Measurements from ENCODE around the gene NCK2. TPM values are rescaled to one million over a fixed set of nuclear protein-coding genes. Genes with fewer than 3 reads are reported as not detected.

The NCK2 gene
- total RNA-seq, 4 donors from 2014 or later, result 32.6 to 43.7 (median 38.7) TPM

- DNase-seq (ENCODE audit: low spot score) (no peak), ATAC-seq (ENCODE audit: low FRiP score) (no peak)
- no peak for TF ChIP-seq CTCF (IDR thresholded peaks at IDR 0.05)
Observed at GRCh38 chr2:105814291-105814940, 69.7 kb downstream of the NCK2 start.

GRCh38 chr2:105815401-105815800 lies 70.7 kb downstream of the NCK2 start:
- no peak for DNase-seq (ENCODE audit: low spot score)
- no peak for ATAC-seq (ENCODE audit: low FRiP score)
- no peak for TF ChIP-seq CTCF (IDR thresholded peaks at IDR 0.05)

GRCh38 chr2:105820151-105820550 lies 75.4 kb downstream of the NCK2 start:
- ATAC-seq (ENCODE audit: low FRiP score) (no peak), DNase-seq (ENCODE audit: low spot score) (no peak)
- no peak for TF ChIP-seq CTCF (IDR thresholded peaks at IDR 0.05)

DNA sequence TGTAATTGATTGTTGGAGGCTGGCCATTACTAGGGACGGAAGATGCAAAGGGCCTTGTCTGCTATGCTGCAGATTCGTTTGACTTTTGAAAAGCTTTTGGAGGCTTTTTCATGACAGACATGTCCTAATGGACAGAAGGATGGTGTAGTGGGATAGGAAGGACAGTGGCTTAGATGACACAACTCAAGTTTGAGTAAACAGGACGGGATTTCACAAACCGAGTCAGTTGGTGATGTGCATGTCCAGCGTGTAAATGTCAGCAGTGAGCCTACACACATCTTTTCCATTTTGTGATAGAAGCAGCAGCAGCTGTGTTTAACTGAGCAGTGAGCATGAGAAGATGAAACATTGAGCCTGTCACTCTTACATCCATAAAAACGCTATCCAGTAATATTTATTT lies 76.0 kb downstream of the NCK2 start:
- no peak for TF ChIP-seq CTCF (IDR thresholded peaks at IDR 0.05)
- DNase-seq (ENCODE audit: low spot score) (no peak), ATAC-seq (ENCODE audit: low FRiP score) (no peak)

- TF ChIP-seq CTCF (IDR thresholded peaks at IDR 0.05), result no peak
- ATAC-seq (ENCODE audit: low FRiP score), result no peak
- DNase-seq (ENCODE audit: low spot score), result no peak
Observed at GRCh38 chr2:105821428-105822125, 76.9 kb downstream of the NCK2 start.

- no peak for TF ChIP-seq CTCF (IDR thresholded peaks at IDR 0.05)
- DNase-seq (ENCODE audit: low spot score), result no peak
- no peak for ATAC-seq (ENCODE audit: low FRiP score)
Observed at GRCh38 chr2:105822186-105822585, 77.5 kb downstream of the NCK2 start.

GRCh38 chr2:105824446-105824845 lies 79.7 kb downstream of the NCK2 start:
- TF ChIP-seq CTCF (IDR thresholded peaks at IDR 0.05), result no peak
- no peak for DNase-seq (ENCODE audit: low spot score)
- no peak for ATAC-seq (ENCODE audit: low FRiP score)
